ENCODE data around the gene MAST4. TPM values are rescaled to one million over a fixed set of nuclear protein-coding genes. Genes with fewer than 3 reads are reported as not detected.

Gene MAST4
- total and polyA plus RNA-seq, 2 of the 8 experiments (the other 6 are each of a cell fraction or from before 2014, with no cell fraction given): 1.5 to 2.6 TPM

DNA sequence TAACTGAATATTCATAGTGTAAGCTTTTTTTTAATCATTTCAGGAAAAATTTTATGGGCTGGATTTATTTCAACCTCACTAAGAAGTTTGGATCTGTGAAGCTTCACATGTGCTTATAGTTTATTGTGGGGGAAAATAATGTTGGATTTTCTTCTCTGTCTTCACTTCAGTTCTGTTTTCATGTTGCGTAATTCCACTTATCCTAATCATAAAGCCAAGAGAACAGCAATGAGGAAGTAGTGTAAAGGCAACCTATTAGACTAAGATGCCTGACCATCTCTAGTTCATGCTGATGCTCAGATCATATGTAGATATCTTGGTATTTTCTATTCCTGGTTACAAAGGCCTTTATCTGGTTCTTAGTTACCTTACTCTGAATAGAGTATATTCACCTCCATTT, 550.4 kb downstream of the MAST4 start:
- H3K4ac ChIP-seq (replicated peaks; ENCODE audit: insufficient read length, low read depth, low read length): no peak overlapping the region
- TF ChIP-seq POLR2A (IDR thresholded peaks at IDR 0.05; ENCODE audit: control extremely low read depth in 1 of 2, low read depth in 2 of 2, low read length in 2 of 2): no peak
- no peak overlapping the region for H3K18ac ChIP-seq (ENCODE audit: extremely low read depth, low read length)
- H3K27me3 ChIP-seq (replicated peaks in 1 of 4; ENCODE audit: control insufficient read depth in 3 of 4, extremely low read depth in 1 of 4, insufficient read depth in 3 of 4, low read length in 3 of 4): no peaks in the 10 kb centered on the region
- H3K56ac ChIP-seq (replicated peaks; ENCODE audit: insufficient read length, low read depth, low read length): no peak overlapping the region
- no peak overlapping the region for H2BK15ac ChIP-seq (ENCODE audit: low read length)
- no peak overlapping the region for H2BK120ac ChIP-seq (replicated peaks; ENCODE audit: low read depth, low read length)
- H3K79me1 ChIP-seq (ENCODE audit: low read depth, low read length): no peaks in the 10 kb centered on the region
- no peaks in the 10 kb centered on the region for H3K4me1 ChIP-seq (replicated peaks in 1 of 4; ENCODE audit: control insufficient read depth in 3 of 4, insufficient read depth in 4 of 4, low read length in 3 of 4)
- peaks cover 0 to 3% (median 0%) of the 10 kb centered on the region in 4 experiments; a peak in 1 of 8 replicates for H3K36me3 ChIP-seq (ENCODE audit: control insufficient read depth in 2 of 4, insufficient read depth in 4 of 4, low read length in 3 of 4)
- no peaks in the 10 kb centered on the region for H3K79me2 ChIP-seq (ENCODE audit: control insufficient read depth in 1 of 2, insufficient read depth in 2 of 2, low read length in 2 of 2)
- no peaks in the 10 kb centered on the region for H3K23me2 ChIP-seq (ENCODE audit: low read depth, low read length)
- no peak overlapping the region for H3K4me2 ChIP-seq (ENCODE audit: insufficient read depth in 1 of 2, low read depth in 2 of 2, low read length in 2 of 2)
- H2BK5ac ChIP-seq (ENCODE audit: low read depth, low read length): no peak overlapping the region
- H3K4me3 ChIP-seq (ENCODE audit: extremely low read depth in 1 of 4, insufficient read depth in 2 of 4, low read depth in 3 of 4, low read length in 4 of 4): no peak overlapping the region
- DNase-seq (ENCODE audit: low read depth in 1 of 2, low spot score in 2 of 2): no peak
- H4K20me1 ChIP-seq (replicated peaks in 1 of 2; ENCODE audit: control insufficient read depth in 1 of 2, insufficient read depth in 2 of 2, low read length in 2 of 2): no peaks in the 10 kb centered on the region
- no peak overlapping the region for H4K8ac ChIP-seq (ENCODE audit: extremely low read depth, insufficient read depth, low read length)
- FAIRE-seq: no peak
- H4K91ac ChIP-seq (replicated peaks; ENCODE audit: insufficient read length, low read length): no peak overlapping the region
- no peak overlapping the region for H3K23ac ChIP-seq (ENCODE audit: insufficient read length)
- H2BK20ac ChIP-seq (ENCODE audit: low read length): no peak overlapping the region
- POLR2A ChIA-PET (ENCODE audit: partially characterized antibody): no interaction called here
- H4K5ac ChIP-seq (ENCODE audit: insufficient read length, low read depth, low read length): no peak overlapping the region
- 91% methylated on average over 1 of the region's 1 CpG; no CpG with 5 or more reads in 1 of the 2 experiments for WGBS, 2 experiments (ENCODE audit: extremely low coverage in 1 of 2, insufficient coverage in 1 of 2, insufficient read length in 1 of 2, insufficient replicate concordance in 2 of 2, low coverage in 1 of 2, low lambda C conversion rate in 2 of 2, missing lambda C conversion rate in 1 of 2)
- no peak overlapping the region for H2AFZ ChIP-seq (ENCODE audit: low read length)
- H2AK5ac ChIP-seq (ENCODE audit: low read depth, low read length): no peak overlapping the region
- H2BK12ac ChIP-seq (ENCODE audit: low read depth, low read length): no peak overlapping the region
- H3K9me3 ChIP-seq (ENCODE audit: insufficient read depth in 2 of 2, low read depth in 1 of 2, low read length in 1 of 2): no peaks in the 10 kb centered on the region
- CTCF ChIA-PET (ENCODE audit: partially characterized antibody): interaction anchor here (0.7 to 2.1 kb wide), 4 partner anchors 9 to 161 kb away, joined by 3 to 9 read pairs (median 4); no protein-coding TSS in a partner anchor
- H3K27ac ChIP-seq (ENCODE audit: low read depth, low read length): no peak overlapping the region
- no peak overlapping the region for H3K9ac ChIP-seq (replicated peaks in 1 of 4; ENCODE audit: extremely low read depth in 1 of 4, low read depth in 3 of 4, low read length in 3 of 4)
- no peak overlapping the region for H3K14ac ChIP-seq (ENCODE audit: insufficient read length)

Data from H1 (cell line).